MCF 10A (cell line): Measurements from ENCODE around the gene UPF2. TPM values are rescaled to one million over a fixed set of nuclear protein-coding genes. Genes with fewer than 3 reads are reported as not detected.
A peak's percentile ranks its signal among the peaks of the same experiment; 100 is the strongest.

Source experiments
- BruUV-seq: library from RNA; stranded (reverse); fragments of 400-500 nt; replicated peaks from 2 replicates; lab custom pipeline; 2021; lab: Mats Ljungman, UMichigan
- CTCF ChIA-PET: fragments of 300-600 bp; sonication (Branson Sonifier 250); formaldehyde crosslinking; extraction: SDS; loops from one replicate; lab custom pipeline; 2021; ENCODE audit warnings: antibody characterized with exemption, inconsistent platforms; lab: Yijun Ruan, JAX
- POLR2A ChIA-PET: fragments of 300-600, 350-650 bp; sonication (Branson Sonifier 250); formaldehyde crosslinking; extraction: SDS; loops from one replicate; lab custom pipeline; 2020; ENCODE audit warnings: antibody characterized with exemption, inconsistent platforms; lab: Yijun Ruan, JAX
- DNase-seq: peaks from one replicate; pipeline ENCODE4 v3.0.0-alpha.2; 2018; ENCODE audit not compliant: unreplicated experiment
- H3K27ac Mint-ChIP-seq: one replicate; pipeline ENCODE4 v1.8.0; 2022; ENCODE audit warnings: mild to moderate bottlenecking, low read depth, mixed read lengths; ENCODE audit not compliant: unreplicated experiment
- H3K27me3 Mint-ChIP-seq: one replicate; pipeline ENCODE4 v1.8.0; 2022; ENCODE audit warnings: mixed read lengths; ENCODE audit not compliant: insufficient read depth, unreplicated experiment
- H3K36me3 Mint-ChIP-seq: one replicate; pipeline ENCODE4 v1.8.0; 2022; ENCODE audit warnings: mild to moderate bottlenecking, moderate library complexity, mixed read lengths; ENCODE audit not compliant: insufficient read depth, unreplicated experiment
- H3K4me1 Mint-ChIP-seq: one replicate; pipeline ENCODE4 v1.8.0; 2022; ENCODE audit warnings: mixed read lengths; ENCODE audit not compliant: insufficient read depth, unreplicated experiment
- H3K4me3 Mint-ChIP-seq: one replicate; pipeline ENCODE4 v1.8.0; 2022; ENCODE audit warnings: mild to moderate bottlenecking, moderate library complexity, mixed read lengths; ENCODE audit not compliant: unreplicated experiment
- H3K9me3 Mint-ChIP-seq: one replicate; pipeline ENCODE4 v1.8.0; 2022; ENCODE audit warnings: mixed read lengths; ENCODE audit not compliant: unreplicated experiment
- CTCF ChIP-seq: fragments of 200-600 bp; IDR thresholded peaks from one replicate; pipeline ENCODE4 v1.8.0; 2022; ENCODE audit warnings: antibody characterized with exemption, mild to moderate bottlenecking; ENCODE audit not compliant: unreplicated experiment
- intact Hi-C: fragments of 100-400 bp; cut with micrococcal nuclease; formaldehyde crosslinking; loops from 2 replicates; pipeline ENCODE4 v1.14.1; 2022
- total RNA-seq: library from RNA; stranded (reverse); gene quantifications from 2 replicates; pipeline ENCODE4 v1.2.3, GENCODE V29; 2022

The UPF2 gene
- total RNA-seq, 1 experiment from 2014 or later, result 24.7 TPM

- no peak for DNase-seq
- no TSS peak for BruUV-seq
- ChIA-PET CTCF (interaction anchor here (0.6 to 1.1 kb wide), 3 partner anchors 8 to 58 kb away, joined by 3 read pairs; no protein-coding TSS in a partner anchor), POLR2A (no interaction called here)
- H3K36me3 Mint-ChIP-seq, result no peaks in the 10 kb centered on the region
- H3K27ac Mint-ChIP-seq, result no peak overlapping the region
- TF ChIP-seq CTCF, result no peak
- no peaks in the 10 kb centered on the region for H3K9me3 Mint-ChIP-seq
- no peak overlapping the region for H3K4me3 Mint-ChIP-seq
- intact Hi-C loops, result no loop called here
- peaks cover 38% of the 10 kb centered on the region for H3K4me1 Mint-ChIP-seq
- H3K27me3 Mint-ChIP-seq, result no peaks in the 10 kb centered on the region
Observed at GRCh38 chr10:11880151-11881029, 162.2 kb downstream of the UPF2 start.

DNA sequence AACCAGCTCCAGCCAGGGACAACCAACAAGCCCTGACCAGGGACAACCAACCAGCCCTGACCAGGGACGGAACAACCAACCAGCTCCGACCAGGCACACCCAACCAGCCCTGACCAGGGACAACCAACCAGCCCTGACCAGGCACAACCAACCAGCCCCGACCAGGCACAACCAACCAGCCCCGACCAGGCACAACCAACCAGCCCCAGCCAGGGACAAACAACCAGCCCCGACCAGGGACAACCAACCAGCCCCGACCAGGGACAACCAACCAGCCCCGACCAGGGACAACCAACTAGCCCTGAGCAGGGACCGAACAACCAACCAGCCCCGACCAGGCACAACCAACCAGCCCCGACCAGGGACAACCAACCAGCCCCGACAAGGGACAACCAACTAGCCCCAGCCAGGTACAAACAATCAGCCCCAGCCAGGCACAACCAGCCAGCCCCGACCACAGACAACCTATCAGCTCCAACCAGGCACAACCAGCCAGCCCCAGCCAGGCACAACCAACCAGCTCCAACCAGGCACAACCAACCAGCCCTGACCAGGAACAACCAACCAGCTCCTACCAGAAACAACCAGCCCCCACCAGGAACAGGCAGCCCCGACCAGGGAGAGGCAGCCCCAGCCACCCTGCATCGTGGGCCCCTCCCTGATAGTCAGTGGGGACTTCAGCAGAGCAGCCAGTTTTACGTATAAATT is 163.1 kb downstream of the UPF2 start:
- intact Hi-C loops, result no loop called here
- no peak for DNase-seq
- H3K27ac Mint-ChIP-seq, result no peak overlapping the region
- no peak for TF ChIP-seq CTCF
- no peaks in the 10 kb centered on the region for H3K9me3 Mint-ChIP-seq
- H3K4me3 Mint-ChIP-seq, result no peak overlapping the region
- H3K36me3 Mint-ChIP-seq, result no peaks in the 10 kb centered on the region
- no peaks in the 10 kb centered on the region for H3K27me3 Mint-ChIP-seq
- no TSS peak for BruUV-seq
- ChIA-PET CTCF (interaction anchor here (1.1 kb wide), 1 partner anchor 9 kb away, joined by 3 read pairs; no protein-coding TSS in a partner anchor), POLR2A (no interaction called here)
- peaks cover 42% of the 10 kb centered on the region for H3K4me1 Mint-ChIP-seq

DNA sequence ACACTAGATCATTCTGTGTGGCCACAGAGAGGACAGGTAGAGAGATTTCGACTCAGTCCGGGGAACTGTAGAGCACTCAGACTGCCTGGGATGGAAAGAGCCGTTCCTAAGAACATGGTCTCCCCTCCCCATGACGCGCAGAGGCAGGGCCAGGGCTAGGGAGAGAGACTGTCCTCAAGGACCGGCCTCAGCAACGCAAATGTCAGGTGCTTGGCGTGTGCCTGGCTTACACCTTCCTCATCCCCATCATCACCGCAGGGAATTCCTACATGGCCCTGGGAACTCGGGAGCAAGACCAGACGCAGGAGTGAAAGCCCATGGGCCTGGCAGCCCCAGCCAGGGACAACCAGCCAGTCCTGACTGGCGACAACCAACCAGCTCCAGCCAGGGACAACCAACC is 163.8 kb downstream of the UPF2 start:
- DNase-seq, result no peak
- Mint-ChIP-seq H3K4me1 (peaks cover 42% of the 10 kb centered on the region), H3K9me3 (no peaks in the 10 kb centered on the region), H3K4me3 (no peak overlapping the region), H3K27ac (peak overlapping the region; percentile 85), H3K36me3 (no peaks in the 10 kb centered on the region), H3K27me3 (no peaks in the 10 kb centered on the region)
- ChIA-PET CTCF (interaction anchor here (1.3 kb wide), 1 partner anchor 96 kb away, joined by 5 read pairs; no protein-coding TSS in a partner anchor), POLR2A (interaction anchor here (0.6 kb wide), 1 partner anchor 68 kb away, joined by 3 read pairs; no protein-coding TSS in a partner anchor)
- no TSS peak for BruUV-seq
- TF ChIP-seq CTCF, result no peak
- intact Hi-C loops, result no loop called here

DNA sequence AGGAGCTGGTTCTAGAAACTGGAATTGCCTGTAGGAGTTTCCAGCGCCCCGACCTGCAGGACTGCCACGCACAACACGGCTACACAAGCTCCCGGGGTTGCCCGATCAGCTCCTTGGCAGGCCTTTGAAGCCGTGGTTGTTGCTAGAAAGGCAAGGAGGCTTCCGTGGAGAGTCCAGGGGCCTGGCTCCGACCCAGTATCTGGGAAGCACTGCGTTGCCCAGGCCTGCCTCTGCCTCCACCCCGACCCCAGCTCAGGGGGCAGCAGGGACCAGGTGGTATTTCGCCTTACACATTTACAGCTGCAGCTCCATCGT is 165.1 kb downstream of the UPF2 start:
- no peak for DNase-seq
- POLR2A ChIA-PET, result interaction anchor here (0.6 to 1.0 kb wide), 2 partner anchors 13 to 50 kb away, joined by 3 read pairs; no protein-coding TSS in a partner anchor
- Mint-ChIP-seq H3K27me3 (no peaks in the 10 kb centered on the region), H3K4me3 (no peak overlapping the region), H3K27ac (no peak overlapping the region), H3K4me1 (peaks cover 40% of the 10 kb centered on the region), H3K9me3 (no peaks in the 10 kb centered on the region), H3K36me3 (no peaks in the 10 kb centered on the region)
- CTCF ChIA-PET, result interaction anchor here (0.8 to 2.0 kb wide), 4 partner anchors 41 to 109 kb away, joined by 5 to 7 read pairs (median 6); no protein-coding TSS in a partner anchor
- intact Hi-C loops, result no loop called here
- no peak for TF ChIP-seq CTCF
- BruUV-seq, result no TSS peak
